HG02938 (cell line): ENCODE measurements around the gene TSEN15.
"Not testable (repeated sequence)": the region's sequence is repeated elsewhere in the genome, so short reads cannot be mapped to it uniquely, and the experiment has no call there.

Source experiments
- ATAC-seq: cut with Tn5 transposase; IDR thresholded peaks from one replicate; pipeline ENCODE4 v1.9.1; 2021; ENCODE audit warnings: mild to moderate bottlenecking, moderate library complexity; ENCODE audit not compliant: unreplicated experiment

The TSEN15 gene

GRCh38 chr1:184096005-184096404 is 44.5 kb downstream of the TSEN15 start:
- ATAC-seq = no peak

- ATAC-seq = not testable (repeated sequence)
These were observed 45.0 kb downstream of the TSEN15 start for GRCh38 chr1:184096580-184096979.

DNA sequence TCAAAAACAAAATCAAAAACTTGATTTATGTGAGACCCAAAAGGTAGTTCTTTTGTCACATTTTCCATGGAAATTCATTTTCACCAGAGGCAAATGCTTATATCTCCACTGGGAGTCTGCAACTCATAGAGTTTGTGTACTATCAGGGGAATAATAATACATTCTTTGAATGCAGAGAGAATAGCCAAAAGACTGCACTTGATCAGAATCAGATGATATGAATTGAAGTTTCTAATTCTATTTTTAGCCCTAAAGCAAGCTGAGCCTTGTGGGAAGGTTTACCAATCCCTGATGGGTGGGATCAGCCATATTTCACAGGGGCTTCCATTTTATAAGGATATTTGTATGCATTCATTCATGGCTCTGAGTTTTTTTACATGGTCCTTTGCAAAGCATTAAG is 49.6 kb downstream of the TSEN15 start:
- no peak for ATAC-seq

- no peak for ATAC-seq
These were observed 50.0 kb downstream of the TSEN15 start for GRCh38 chr1:184101571-184101970.

GRCh38 chr1:184110272-184111204 is 59.0 kb downstream of the TSEN15 start:
- no peak for ATAC-seq

DNA sequence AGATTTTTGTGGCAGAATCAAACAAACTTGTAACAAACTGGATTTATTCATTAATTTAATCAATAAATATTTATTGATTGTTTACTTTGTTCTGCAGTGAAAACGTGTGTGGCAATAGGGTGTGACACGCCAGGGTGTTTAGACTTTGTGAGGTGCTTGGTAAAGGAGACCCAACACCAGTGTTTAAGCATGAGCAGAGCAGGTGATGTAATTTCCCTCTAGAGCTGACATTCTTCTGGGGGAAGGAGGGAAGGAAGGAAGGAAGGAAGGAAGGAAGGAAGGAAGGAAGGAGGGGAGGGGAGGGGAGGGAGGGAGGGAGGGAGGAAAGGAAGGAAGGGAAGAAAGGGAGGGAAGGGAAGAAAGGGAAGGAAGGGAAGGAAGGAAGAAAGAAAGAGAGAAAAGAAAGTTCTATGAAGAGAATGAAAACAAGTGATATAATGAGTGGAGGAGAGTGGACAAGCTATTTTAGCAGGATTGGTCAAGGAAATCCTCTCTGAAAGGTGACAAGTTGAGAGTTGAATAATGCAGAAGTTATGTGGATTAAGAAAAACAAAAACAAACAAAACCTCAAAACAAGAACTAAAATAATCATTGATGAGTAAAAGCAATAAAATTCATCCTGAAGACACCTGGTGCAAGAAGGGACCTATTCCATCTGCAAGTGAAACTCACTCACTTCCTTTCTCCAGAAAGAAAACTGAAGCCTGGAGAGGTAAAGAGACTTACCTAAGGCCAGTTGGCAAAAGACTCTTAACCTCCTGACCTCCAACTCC is 60.8 kb downstream of the TSEN15 start:
- ATAC-seq = no peak

- no peak for ATAC-seq
These were observed 61.7 kb downstream of the TSEN15 start for GRCh38 chr1:184113251-184113650.

DNA sequence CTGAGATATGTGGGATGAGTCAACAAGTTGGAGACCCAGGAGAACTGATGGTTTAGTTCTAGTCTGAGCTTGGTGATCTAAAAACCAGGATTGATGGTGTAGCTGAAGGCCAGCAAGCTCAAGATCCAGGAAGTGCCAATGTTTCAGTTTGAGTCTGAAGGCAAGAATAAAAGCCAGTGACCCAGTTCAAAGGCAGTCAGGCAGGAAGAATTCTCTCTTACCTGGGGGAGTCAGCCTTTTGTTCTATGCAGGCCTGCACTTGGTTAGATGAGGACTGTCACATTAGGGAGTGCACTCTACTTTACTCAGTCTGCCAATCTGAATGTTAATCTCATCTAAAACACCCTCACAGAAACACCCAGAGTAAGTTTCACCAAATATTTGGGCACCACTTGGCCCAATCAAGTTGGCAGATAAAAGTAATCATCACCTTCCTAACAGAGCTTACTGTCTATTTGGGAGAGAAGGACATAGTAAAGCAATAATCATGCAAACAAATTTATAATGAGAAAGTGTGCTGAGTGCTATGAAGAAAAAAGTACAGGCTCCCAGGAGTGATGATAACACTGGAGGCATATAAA is 63.4 kb downstream of the TSEN15 start:
- no peak for ATAC-seq

- ATAC-seq = no peak
These were observed 64.8 kb downstream of the TSEN15 start for GRCh38 chr1:184116287-184116686.

DNA sequence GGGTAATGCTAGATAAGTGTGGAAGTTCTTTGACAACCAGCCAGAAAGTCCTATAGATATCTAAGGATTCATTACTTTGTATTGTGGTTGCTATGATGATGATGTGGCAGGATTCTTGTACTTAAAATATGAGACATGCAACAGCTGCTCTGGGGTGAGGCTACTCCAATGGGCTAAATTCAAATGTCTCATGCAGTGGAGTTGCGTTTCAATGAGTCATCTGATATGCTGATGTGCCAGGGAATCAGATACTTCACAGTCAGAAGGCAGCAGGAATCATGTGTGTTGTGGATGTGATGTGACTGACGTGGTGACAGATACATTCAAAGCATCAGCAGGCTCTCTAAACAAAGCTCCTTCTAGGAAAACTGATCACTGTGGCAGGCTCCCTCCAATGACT is 66.5 kb downstream of the TSEN15 start:
- no peak for ATAC-seq
